MM.1S (cell line): Measurements from ENCODE around the gene RAB29.

Source experiments
- CTCF ChIP-seq: fragments of 300-600 bp; sonication (generic); IDR thresholded peaks from 2 replicates; pipeline ENCODE4 v1.5.1; 2016; ENCODE audit warnings: antibody characterized with exemption, low read length, mixed read lengths
- EZH2 ChIP-seq: fragments of 300-600 bp; sonication (generic); optimal IDR thresholded peaks from 2 replicates; pipeline ENCODE3; 2017; ENCODE audit warnings: low read depth, mild to moderate bottlenecking, antibody characterized with exemption, low read length, mixed read lengths

GRCh38 chr1:205766570-205766969 is 8.7 kb downstream of the RAB29 start:
- no peak for TF ChIP-seq CTCF
- no peak for TF ChIP-seq EZH2
